Upper lobe of left lung (tissue), 6 donors: ENCODE data around the gene EXOC6B. TPM values are rescaled to one million over a fixed set of nuclear protein-coding genes. Genes with fewer than 3 reads are reported as not detected.

Experiments used
- ATAC-seq, 2 donors: fragments of 200-7000 bp; cut with Tn5 transposase; one replicate each; pipeline ENCODE4 v1.9.1; 2022; ENCODE audit warnings: mild to moderate bottlenecking in 2 of 2, moderate library complexity in 2 of 2; ENCODE audit not compliant: low FRiP score in 2 of 2
- DNase-seq, 2 donors: peaks; one replicate each; pipeline ENCODE4 v3.0.0-alpha.2; 2019 to 2020
- H3K27ac ChIP-seq, 4 donors: fragments of 200-600 bp; sonication (generic); one replicate each; pipeline ENCODE4 v1.5.1; 2016 to 2019
- H3K27me3 ChIP-seq, 4 donors: fragments of 200-600 bp; sonication (generic); one replicate each; pipeline ENCODE4 v1.5.1; 2017 to 2019
- H3K36me3 ChIP-seq, 4 donors: fragments of 200-600 bp; sonication (generic); one replicate each; pipeline ENCODE4 v1.5.1; 2016 to 2019
- H3K4me1 ChIP-seq, 4 donors: fragments of 200-600 bp; sonication (generic); one replicate each; pipeline ENCODE4 v1.5.1; 2018 to 2019
- H3K4me3 ChIP-seq, 4 donors: fragments of 200-600 bp; sonication (generic); one replicate each; pipeline ENCODE4 v1.5.1; 2017 to 2019; ENCODE audit warnings: mild to moderate bottlenecking in 2 of 4, moderate library complexity in 1 of 4
- H3K9me3 ChIP-seq, 4 donors: fragments of 200-600 bp; sonication (generic); one replicate each; pipeline ENCODE4 v1.5.1; 2018 to 2019
- CTCF ChIP-seq, 6 experiments: fragments of 450-650 bp in 4 of 6; fragments of 200-600 bp in 2 of 6; sonication (generic) in 2 of 6; IDR thresholded peaks; one replicate each; pipeline ENCODE4 v1.5.1; 2016 to 2019; ENCODE audit warnings: antibody characterized with exemption in 6 of 6
- EP300 ChIP-seq, 4 donors: sonication (generic); formaldehyde crosslinking; IDR thresholded peaks; one replicate each; pipeline ENCODE4 v1.5.1; 2017; ENCODE audit warnings: antibody characterized with exemption in 4 of 4, control low read depth in 2 of 4
- POLR2A ChIP-seq, 4 donors: fragments of 450-650 bp; IDR thresholded peaks; one replicate each; pipeline ENCODE4 v1.5.1; 2016 to 2017; ENCODE audit warnings: antibody characterized with exemption in 4 of 4, mild to moderate bottlenecking in 2 of 4
- POLR2AphosphoS5 ChIP-seq, 2 donors: sonication (generic); formaldehyde crosslinking; IDR thresholded peaks; one replicate each; pipeline ENCODE4 v1.5.1; 2017; ENCODE audit warnings: antibody characterized with exemption in 2 of 2
- WGBS, 2 donors: methylation state at CpG; one replicate each; pipeline ENCODE4 v1.1.5; 2017 to 2018; 5-methylcytosine and 5-hydroxymethylcytosine counted together
- total RNA-seq, 6 donors: library from RNA; depleted of rRNA in 4 of 6; stranded (reverse); fragments of >200 nt in 4 of 6; gene quantifications; one replicate each; pipeline versions ENCODE4 v1.1.0 to v1.2.1, GENCODE V29; 2016 to 2021
- donor health status: DM: no; HTN: no; CAD: no; lungs with moderate emphysema.
- donor health status: DM: no; HTN: yes; CAD: no; lungs with severe emphysema.

Gene EXOC6B
- total RNA-seq, 6 donors from 2014 or later, result 11.0 to 56.6 (median 24.0) TPM

DNA sequence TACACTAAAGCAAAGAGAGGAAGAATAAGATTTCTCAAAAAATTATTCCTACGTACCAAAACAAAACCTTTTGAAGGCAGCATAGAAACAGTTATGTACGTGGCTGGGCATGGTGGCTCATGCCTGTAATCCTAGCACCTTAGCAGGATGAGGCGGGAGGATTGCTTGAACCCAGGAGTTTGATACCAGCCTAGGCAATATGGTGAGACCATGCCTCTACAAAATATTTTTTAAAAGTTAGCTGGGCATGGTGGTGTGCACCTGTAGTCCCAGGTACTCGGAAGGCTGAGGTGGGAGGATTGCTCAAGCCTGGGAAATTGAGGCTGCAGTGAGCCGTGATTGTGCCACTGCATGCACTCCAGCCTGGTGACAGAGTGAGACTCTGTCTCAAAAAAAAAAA is 663.3 kb downstream of the EXOC6B start:
- Histone ChIP-seq H3K27me3 (no peaks in the 10 kb centered on the region), H3K4me1 (no peaks in the 10 kb centered on the region), H3K9me3 (no peaks in the 10 kb centered on the region), H3K4me3 (no peak overlapping the region), H3K27ac (no peak overlapping the region), H3K36me3 (no peaks in the 10 kb centered on the region)
- WGBS, 2 donors, result 86 to 96% methylated on average over 5 of the region's 5 CpGs
- DNase-seq, result no peak
- ATAC-seq, result no peak
- TF ChIP-seq POLR2A (IDR thresholded peaks at IDR 0.05) (no peak), EP300 (IDR thresholded peaks at IDR 0.05) (no peak)

DNA sequence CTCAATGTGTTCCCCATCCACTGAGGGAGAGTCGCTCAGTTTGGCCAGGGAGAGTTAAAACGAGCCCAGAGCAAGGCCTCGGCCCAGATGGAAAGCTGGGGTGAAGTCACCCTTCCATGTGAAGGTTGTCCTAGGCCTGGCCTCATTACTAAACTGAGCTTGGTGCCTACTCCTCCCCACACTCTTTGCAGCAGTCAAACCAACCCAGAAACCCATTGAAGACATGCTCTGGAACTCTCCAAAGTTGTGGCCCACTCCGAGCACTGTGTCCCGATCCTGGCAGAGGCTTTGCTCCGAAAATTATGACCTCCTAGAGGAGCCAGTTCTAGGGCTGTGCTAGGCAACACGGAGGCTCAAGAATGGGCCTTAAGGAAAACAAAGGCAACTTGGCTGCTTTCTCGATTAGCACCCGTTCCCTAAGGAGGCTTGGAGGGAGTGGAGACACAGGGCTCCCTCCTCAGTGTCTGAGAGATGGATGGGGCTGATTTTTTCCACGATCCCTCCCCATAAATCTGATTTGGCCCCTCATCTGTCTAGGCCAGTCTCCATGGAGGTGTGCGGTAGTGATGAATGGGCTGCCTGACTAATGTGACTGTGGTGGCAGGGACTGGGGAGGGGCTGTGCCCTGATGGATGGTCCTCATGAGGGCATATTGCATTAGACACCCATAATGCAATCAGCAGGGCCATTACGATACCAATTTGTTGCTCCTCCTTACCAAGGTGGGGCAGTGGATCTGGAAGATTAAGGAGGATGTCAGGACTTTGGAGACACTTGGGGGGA is 666.4 kb downstream of the EXOC6B start:
- no peak overlapping the region for H3K4me3 ChIP-seq

GRCh38 chr2:72157871-72158771 is 667.7 kb downstream of the EXOC6B start:
- DNase-seq (no peak), ATAC-seq (no peak)
- Histone ChIP-seq H3K9me3 (no peaks in the 10 kb centered on the region), H3K4me1 (no peaks in the 10 kb centered on the region), H3K27me3 (no peaks in the 10 kb centered on the region), H3K27ac (no peak overlapping the region), H3K36me3 (no peaks in the 10 kb centered on the region), H3K4me3 (no peak overlapping the region)
- TF ChIP-seq CTCF (IDR thresholded peaks at IDR 0.05), result no peak
- TF ChIP-seq EP300 (IDR thresholded peaks at IDR 0.05), result no peak
- TF ChIP-seq POLR2AphosphoS5 (IDR thresholded peaks at IDR 0.05), result no peak
- TF ChIP-seq POLR2A (IDR thresholded peaks at IDR 0.05), result no peak
- 84 to 89% methylated on average over 8 of the region's 8 CpGs for WGBS, 2 donors

More for the DNA sequence above, 666.4 kb downstream of the EXOC6B start:
- Histone ChIP-seq H3K27ac (no peak overlapping the region), H3K9me3 (no peaks in the 10 kb centered on the region), H3K4me1 (no peaks in the 10 kb centered on the region), H3K27me3 (no peaks in the 10 kb centered on the region), H3K36me3 (no peaks in the 10 kb centered on the region)
- 89% methylated on average over 12 of the region's 12 CpGs for WGBS, 2 donors
- ATAC-seq, result no peak
- TF ChIP-seq EP300 (IDR thresholded peaks at IDR 0.05), result no peak
- no peak for TF ChIP-seq POLR2AphosphoS5 (IDR thresholded peaks at IDR 0.05)
- TF ChIP-seq POLR2A (IDR thresholded peaks at IDR 0.05), result no peak
- no peak for TF ChIP-seq CTCF (IDR thresholded peaks at IDR 0.05)
- DNase-seq, result no peak

GRCh38 chr2:72156872-72157271 is 669.0 kb downstream of the EXOC6B start:
- no peak for TF ChIP-seq CTCF (IDR thresholded peaks at IDR 0.05)
- Histone ChIP-seq H3K4me1 (no peaks in the 10 kb centered on the region), H3K27ac (no peak overlapping the region), H3K27me3 (no peaks in the 10 kb centered on the region), H3K36me3 (no peaks in the 10 kb centered on the region), H3K9me3 (no peaks in the 10 kb centered on the region), H3K4me3 (no peak overlapping the region)
- no peak for ATAC-seq
- 81 to 84% methylated on average over 2 of the region's 2 CpGs for WGBS, 2 donors
- DNase-seq, result no peak

GRCh38 chr2:72155737-72156136 is 670.1 kb downstream of the EXOC6B start:
- WGBS, 2 donors, result 69 to 91% methylated on average over 2 to 5 of the region's 5 CpGs

More at GRCh38 chr2:72155737-72156136, 670.1 kb downstream of the EXOC6B start:
- ATAC-seq, result no peak
- TF ChIP-seq POLR2AphosphoS5 (IDR thresholded peaks at IDR 0.05) (no peak), POLR2A (IDR thresholded peaks at IDR 0.05) (no peak), EP300 (IDR thresholded peaks at IDR 0.05) (no peak), CTCF (IDR thresholded peaks at IDR 0.05) (no peak)
- Histone ChIP-seq H3K27me3 (no peaks in the 10 kb centered on the region), H3K9me3 (no peaks in the 10 kb centered on the region), H3K27ac (no peak overlapping the region), H3K4me1 (no peaks in the 10 kb centered on the region), H3K4me3 (no peak overlapping the region), H3K36me3 (no peaks in the 10 kb centered on the region)
- no peak for DNase-seq
